GM23338 (cell line): ENCODE results near the gene JDP2.

Source experiments
- CTCF ChIP-seq, 2 experiments: fragments of 200-600 bp in 1 of 2; sonication (generic) in 1 of 2; conservative IDR thresholded peaks; 2 replicates each; pipeline versions ENCODE4 v1.5.1 to v1.6.1; 2016 to 2017; ENCODE audit warnings: antibody characterized with exemption in 2 of 2, low read depth in 2 of 2, mild to moderate bottlenecking in 2 of 2, moderate library complexity in 1 of 2
- EZH2 ChIP-seq: fragments of 200-600 bp; sonication (generic); IDR thresholded peaks from one replicate; pipeline ENCODE4 v1.8.0; 2017; ENCODE audit warnings: antibody characterized with exemption, mild to moderate bottlenecking, low read depth; ENCODE audit not compliant: unreplicated experiment
- NANOG ChIP-seq: IDR thresholded peaks from 2 replicates; pipeline ENCODE4 v1.6.1; 2016; ENCODE audit warnings: antibody characterized with exemption, borderline replicate concordance

GRCh38 chr14:75495399-75495798, 67.6 kb downstream of the JDP2 start:
- TF ChIP-seq CTCF (conservative IDR thresholded peaks at IDR 0.05; ENCODE audit: low read depth in 2 of 2) (no peak), EZH2 (no peak), NANOG (no peak)
